Stomach (tissue), 9 donors: ENCODE data around the gene IP6K1. TPM values are rescaled to one million over a fixed set of nuclear protein-coding genes. Genes with fewer than 3 reads are reported as not detected.

Experiments
- DNase-seq, 2 donors: peaks; one replicate each; pipeline versions ENCODE4 v3.0.0 to v3.0.0-alpha.2; 2013 to 2019
- H3K27ac ChIP-seq, 5 donors: fragments of 200-600 bp in 4 of 5; sonication (generic) in 4 of 5; one replicate each; pipeline ENCODE4 v1.5.1; 2013 to 2019; ENCODE audit warnings: mild to moderate bottlenecking in 1 of 5, moderate library complexity in 1 of 5
- H3K27me3 ChIP-seq, 3 donors: fragments of 200-600 bp; sonication (generic); one replicate each; pipeline ENCODE4 v1.5.1; 2017 to 2019; ENCODE audit warnings: mixed run types in 1 of 3
- H3K36me3 ChIP-seq, 4 donors: fragments of 200-600 bp; sonication (generic); 1 replicate in 3 of 4; 2 replicates in 1 of 4; pipeline ENCODE4 v1.5.1; 2016 to 2019
- H3K4me1 ChIP-seq, 4 donors: fragments of 200-600 bp; sonication (generic); one replicate each; pipeline ENCODE4 v1.5.1; 2016 to 2019
- H3K4me3 ChIP-seq, 4 donors: fragments of 200-600 bp; sonication (generic) in 3 of 4; one replicate each; pipeline ENCODE4 v1.5.1; 2016 to 2019; ENCODE audit warnings: mild to moderate bottlenecking in 1 of 4
- H3K9me3 ChIP-seq, 4 donors: fragments of 200-600 bp; sonication (generic); one replicate each; pipeline ENCODE4 v1.5.1; 2016 to 2019
- CTCF ChIP-seq, 7 experiments: fragments of 450-650 bp in 4 of 7; fragments of 200-600 bp in 3 of 7; sonication (generic) in 3 of 7; IDR thresholded peaks; one replicate each; pipeline ENCODE4 v1.5.1; 2016 to 2019; ENCODE audit warnings: antibody characterized with exemption in 7 of 7, control low read depth in 2 of 7, mild to moderate bottlenecking in 1 of 7
- EP300 ChIP-seq: sonication (generic); formaldehyde crosslinking; IDR thresholded peaks from one replicate; pipeline ENCODE4 v1.6.1; 2017; ENCODE audit warnings: antibody characterized with exemption
- POLR2A ChIP-seq, 4 donors: fragments of 450-650 bp; IDR thresholded peaks; one replicate each; pipeline ENCODE4 v1.6.1; 2016; ENCODE audit warnings: antibody characterized with exemption in 4 of 4, control low read depth in 2 of 4, mild to moderate bottlenecking in 1 of 4, moderate library complexity in 1 of 4
- POLR2AphosphoS5 ChIP-seq, 3 donors: sonication (generic); formaldehyde crosslinking; IDR thresholded peaks; one replicate each; pipeline ENCODE4 v1.6.1; 2016; ENCODE audit warnings: antibody characterized with exemption in 3 of 3
- WGBS, 5 donors: extraction: QIAGEN DNeasy Blood & Tissue Kit in 3 of 5; methylation state at CpG; one replicate each; pipeline versions ENCODE4 v1.1.5 to v1.1.7; 2013 to 2018; 5-methylcytosine and 5-hydroxymethylcytosine counted together
- intact Hi-C: fragments of 100-400 bp; cut with DNase I; formaldehyde crosslinking; loops from one replicate; pipeline ENCODE4 v1.15.1; 2023; ENCODE audit warnings: low total_unique reads
- polyA plus RNA-seq, 3 donors: library from polyadenylated mRNA; stranded (reverse); fragments of 200-250 nt; gene quantifications; one replicate each; pipeline ENCODE4 v1.2.3, GENCODE V29; 2013
- total RNA-seq, 5 donors: library from RNA; depleted of rRNA; stranded (reverse); fragments of >200 nt; gene quantifications; one replicate each; pipeline versions ENCODE4 v1.1.0 to v1.2.3, GENCODE V29; 2014 to 2016
- donor health status: healthy with polysubstance abuse.
- donor health status: Bipolar disorder and iron deficiency.
- donor health status: healthy.

Gene IP6K1
- total and polyA plus RNA-seq, 8 donors = 7.7 to 68.3 (median 21.6) TPM

DNA sequence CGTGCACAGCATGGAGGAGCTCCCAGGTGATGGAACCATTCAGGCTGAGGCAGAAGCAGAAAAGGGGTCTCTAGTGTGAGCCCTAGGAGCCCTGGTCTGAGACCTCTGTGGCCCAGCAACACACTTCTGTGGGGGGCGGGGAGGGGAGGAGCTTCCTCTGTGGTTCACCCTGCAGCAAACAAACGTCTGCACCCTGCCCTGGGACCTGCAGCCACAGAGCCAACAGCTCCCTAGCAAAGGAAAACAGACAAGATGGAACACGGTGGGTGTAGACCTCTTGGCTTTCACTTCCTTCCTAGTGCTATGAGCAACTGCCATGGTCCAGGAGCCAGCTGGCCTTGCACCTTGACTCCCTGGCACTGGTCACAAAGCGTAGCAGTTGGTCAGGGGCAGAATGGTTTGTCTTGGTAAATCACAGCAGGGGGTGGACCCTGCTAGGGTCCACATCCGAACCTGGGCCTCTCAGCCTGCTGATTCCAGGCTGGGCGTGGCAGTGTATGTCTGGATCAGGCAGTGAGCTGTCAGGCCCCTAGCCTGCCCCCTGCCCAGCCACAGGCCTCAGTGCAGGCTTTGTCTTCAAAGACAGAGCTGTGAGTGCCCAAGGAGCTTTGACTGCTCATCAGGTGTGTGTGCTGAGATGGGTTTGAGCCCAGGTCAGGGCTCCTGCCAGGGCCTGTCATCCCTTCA lies 73.6 kb downstream of the IP6K1 start:
- H3K4me3 ChIP-seq = no peak overlapping the region
- H3K9me3 ChIP-seq = no peaks in the 10 kb centered on the region
- intact Hi-C loops = loop anchor here (10.0 kb wide), 1 partner anchor 122 kb away; no protein-coding TSS in a partner anchor
- peaks cover 0 to 3% (median 0%) of the 10 kb centered on the region in 4 donors for H3K4me1 ChIP-seq
- no peak overlapping the region for H3K27ac ChIP-seq
- H3K27me3 ChIP-seq = no peaks in the 10 kb centered on the region
- peak in 1 of 2 donors; percentile 21 for DNase-seq
- WGBS, 5 donors = 50 to 68% (median 65%) methylated on average over 5 to 7 of the region's 7 CpGs
- H3K36me3 ChIP-seq = peaks cover 0 to 75% (median 53%) of the 10 kb centered on the region in 4 donors
- TF ChIP-seq EP300 (no peak), CTCF (IDR thresholded peaks at IDR 0.05) (no peak), POLR2A (IDR thresholded peaks at IDR 0.05) (no peak), POLR2AphosphoS5 (IDR thresholded peaks at IDR 0.05) (no peak)

- intact Hi-C loops = loop anchor here (10.0 kb wide), 1 partner anchor 123 kb away; no protein-coding TSS in a partner anchor
- Histone ChIP-seq H3K4me3 (no peak overlapping the region), H3K36me3 (peaks cover 0 to 78% (median 57%) of the 10 kb centered on the region in 4 donors), H3K9me3 (no peaks in the 10 kb centered on the region), H3K27me3 (no peaks in the 10 kb centered on the region), H3K4me1 (no peaks in the 10 kb centered on the region), H3K27ac (no peak overlapping the region)
- peak in 1 of 2 donors; percentile 1 for DNase-seq
- TF ChIP-seq POLR2A (IDR thresholded peaks at IDR 0.05) = no peak
- TF ChIP-seq POLR2AphosphoS5 (IDR thresholded peaks at IDR 0.05) = no peak
- no peak for TF ChIP-seq CTCF (IDR thresholded peaks at IDR 0.05)
- no peak for TF ChIP-seq EP300
- WGBS, 5 donors = 89 to 97% (median 93%) methylated on average over 4 to 11 of the region's 11 CpGs
These were observed 74.2 kb downstream of the IP6K1 start for GRCh38 chr3:49712166-49712565.

GRCh38 chr3:49711489-49711888 lies 74.9 kb downstream of the IP6K1 start:
- DNase-seq = peak in 1 of 2 donors; percentile 7
- Histone ChIP-seq H3K27me3 (no peaks in the 10 kb centered on the region), H3K4me3 (no peak overlapping the region), H3K36me3 (peaks cover 0 to 78% (median 60%) of the 10 kb centered on the region in 4 donors), H3K4me1 (no peaks in the 10 kb centered on the region), H3K27ac (no peak overlapping the region), H3K9me3 (no peaks in the 10 kb centered on the region)
- intact Hi-C loops = loop anchor here (10.0 kb wide), 1 partner anchor 123 kb away; no protein-coding TSS in a partner anchor
- 86 to 93% (median 92%) methylated on average over 5 of the region's 5 CpGs for WGBS, 5 donors
- TF ChIP-seq EP300 = no peak
- TF ChIP-seq CTCF (IDR thresholded peaks at IDR 0.05) = no peak
- no peak for TF ChIP-seq POLR2A (IDR thresholded peaks at IDR 0.05)
- no peak for TF ChIP-seq POLR2AphosphoS5 (IDR thresholded peaks at IDR 0.05)

DNA sequence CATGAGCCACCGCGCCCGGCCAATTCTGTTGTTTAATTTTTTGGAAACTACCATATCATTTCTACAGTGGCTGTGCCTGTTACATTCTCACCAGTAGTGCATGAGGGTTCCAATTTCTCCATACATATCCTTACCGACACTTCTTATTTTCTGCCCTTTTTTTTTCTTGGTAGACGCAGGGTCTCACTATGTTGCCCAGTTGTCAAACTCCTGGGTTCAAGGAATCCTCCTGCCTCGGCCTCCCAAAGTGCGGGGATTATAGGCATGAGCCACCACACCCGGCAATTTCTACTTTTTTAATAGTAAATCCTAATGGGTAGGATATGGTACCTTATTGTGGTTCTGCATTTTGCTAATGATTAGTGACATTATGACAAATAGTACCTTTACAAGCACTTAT lies 76.5 kb downstream of the IP6K1 start:
- no peak for TF ChIP-seq POLR2AphosphoS5 (IDR thresholded peaks at IDR 0.05)
- TF ChIP-seq EP300 = no peak
- TF ChIP-seq POLR2A (IDR thresholded peaks at IDR 0.05) = no peak
- no peak for TF ChIP-seq CTCF (IDR thresholded peaks at IDR 0.05)
- no peaks in the 10 kb centered on the region for H3K27me3 ChIP-seq
- peaks cover 3 to 79% (median 62%) of the 10 kb centered on the region in 4 donors for H3K36me3 ChIP-seq
- H3K4me1 ChIP-seq = no peaks in the 10 kb centered on the region
- intact Hi-C loops = loop anchor here (10.0 kb wide), 1 partner anchor 125 kb away; no protein-coding TSS in a partner anchor
- H3K4me3 ChIP-seq = no peak overlapping the region
- 90 to 99% (median 98%) methylated on average over 8 of the region's 8 CpGs for whole genome bisulfite sequencing, 5 donors
- DNase-seq = no peak
- H3K9me3 ChIP-seq = no peaks in the 10 kb centered on the region
- no peak overlapping the region for H3K27ac ChIP-seq
